DMS153 (cell line): ENCODE measurements around the gene SLC22A23.
A peak's percentile ranks its signal among the peaks of the same experiment; 100 is the strongest.

Experiments
- DNase-seq: peaks from one replicate; lab custom pipeline; 2025; lab: John Stamatoyannopoulos, UW

The SLC22A23 gene

GRCh38 chr6:3239110-3239830 lies 217.6 kb downstream of the SLC22A23 start:
- no peak for DNase-seq

GRCh38 chr6:3237761-3238662 lies 218.8 kb downstream of the SLC22A23 start:
- no peak for DNase-seq

GRCh38 chr6:3236005-3236404 lies 220.8 kb downstream of the SLC22A23 start:
- DNase-seq: no peak

GRCh38 chr6:3235486-3235885 lies 221.4 kb downstream of the SLC22A23 start:
- DNase-seq: no peak

GRCh38 chr6:3233904-3234303 lies 222.9 kb downstream of the SLC22A23 start:
- DNase-seq: no peak

- no peak for DNase-seq
Observed at GRCh38 chr6:3233321-3233720, 223.5 kb downstream of the SLC22A23 start.

- DNase-seq: no peak
Observed at GRCh38 chr6:3232017-3232945, 224.6 kb downstream of the SLC22A23 start.

- DNase-seq: peak; percentile 47
Observed at GRCh38 chr6:3231247-3232016, 225.4 kb downstream of the SLC22A23 start.

GRCh38 chr6:3230900-3231246 lies 226.0 kb downstream of the SLC22A23 start:
- peak; percentile 53 for DNase-seq

GRCh38 chr6:3230256-3230882 lies 226.5 kb downstream of the SLC22A23 start:
- DNase-seq: no peak

- DNase-seq: peak; percentile 19
Observed at GRCh38 chr6:3229566-3230178, 227.2 kb downstream of the SLC22A23 start.

GRCh38 chr6:3228771-3229565 lies 227.9 kb downstream of the SLC22A23 start:
- DNase-seq: peak; percentile 29

GRCh38 chr6:3228046-3228671 lies 228.7 kb downstream of the SLC22A23 start:
- peak; percentile 60 for DNase-seq

- DNase-seq: peak; percentile 72
Observed at GRCh38 chr6:3227363-3228045, 229.3 kb downstream of the SLC22A23 start, which contains the start of gene TUBB2B. TUBB2B (minus strand) TSS chr6:3227653; CDS start chr6:3227543, 110 bp downstream.

- no peak for DNase-seq
Observed at GRCh38 chr6:3226481-3227362, 230.1 kb downstream of the SLC22A23 start.

- no peak for DNase-seq
Observed at GRCh38 chr6:3226042-3226441, 230.8 kb downstream of the SLC22A23 start.

GRCh38 chr6:3222506-3223038 lies 234.3 kb downstream of the SLC22A23 start:
- no peak for DNase-seq
